Ovary (tissue), 9 donors: ENCODE data around the gene TMED6. TPM values are rescaled to one million over a fixed set of nuclear protein-coding genes. Genes with fewer than 3 reads are reported as not detected.
A peak's percentile ranks its signal among the peaks of the same experiment; 100 is the strongest.

ENCODE experiments used
- DNase-seq, 5 donors: peaks; one replicate each; pipeline ENCODE4 v3.0.0-alpha.2; 2019 to 2020
- H3K27ac ChIP-seq, 2 donors: fragments of 200-600 bp; one replicate each; pipeline versions ENCODE4 v1.5.1 to v1.8.0; 2019 to 2022
- H3K27me3 ChIP-seq: fragments of 200-600 bp; one replicate; pipeline ENCODE4 v1.8.0; 2022
- H3K36me3 ChIP-seq: fragments of 200-600 bp; sonication (generic); one replicate; pipeline ENCODE4 v1.5.1; 2019
- H3K4me1 ChIP-seq: one replicate; pipeline ENCODE4 v1.8.1; 2013; ENCODE audit warnings: mild to moderate bottlenecking, moderate library complexity; ENCODE audit not compliant: insufficient read depth
- H3K4me3 ChIP-seq: fragments of 200-600 bp; sonication (generic); one replicate; pipeline ENCODE4 v1.5.1; 2017
- H3K9me3 ChIP-seq, 2 donors: fragments of 200-600 bp in 1 of 2; sonication (generic) in 1 of 2; one replicate each; pipeline versions ENCODE4 v1.5.1 to v1.8.1; 2013 to 2019; ENCODE audit warnings: mild to moderate bottlenecking in 1 of 2, moderate library complexity in 1 of 2
- EP300 ChIP-seq: sonication (generic); formaldehyde crosslinking; IDR thresholded peaks from one replicate; pipeline ENCODE4 v1.6.1; 2017; ENCODE audit warnings: antibody characterized with exemption
- POLR2A ChIP-seq: fragments of 450-650 bp; IDR thresholded peaks from one replicate; pipeline ENCODE4 v1.6.1; 2017; ENCODE audit warnings: antibody characterized with exemption, mild to moderate bottlenecking, moderate library complexity
- WGBS, 3 donors: extraction: QIAGEN DNeasy Blood & Tissue Kit in 1 of 3; methylation state at CpG; one replicate each; pipeline versions ENCODE4 v1.1.5 to v1.1.7; 2013 to 2017; 5-methylcytosine and 5-hydroxymethylcytosine counted together
- intact Hi-C, 4 donors: fragments of 100-400 bp; cut with DNase I; formaldehyde crosslinking; loops; one replicate each; pipeline versions ENCODE4 v1.11.0 to v1.15.1; 2022 to 2023
- polyA plus RNA-seq, 2 donors: library from polyadenylated mRNA; stranded (reverse); fragments of 200-250 nt in 1 of 2; fragments of 350-450 nt in 1 of 2; fragmentation: Illumina TruSeq in 1 of 2; extraction: RNeasy Lipid Tissue Mini Kit (QIAGEN cat#74804) in 1 of 2; gene quantifications; one replicate each; pipeline ENCODE4 v1.2.3, GENCODE V29; 2013 to 2014
- total RNA-seq, 7 donors: library from RNA; depleted of rRNA in 2 of 7; stranded (reverse); fragments of >200 nt in 2 of 7; fragmentation: NEBNext Ultra II Directional in 3 of 7; extraction: Animal tissue kit (Norgen Biotek cat#: 25700) in 3 of 7; gene quantifications; one replicate each; pipeline versions ENCODE4 v1.1.0 to v1.2.4, GENCODE V29; 2016 to 2023
- TF ChIP-seq, protein P1 (sequence below), 3 donors: fragments of 450-650 bp in 2 of 3; fragments of 200-600 bp in 1 of 3; IDR thresholded peaks; one replicate each; pipeline versions ENCODE4 v1.5.1 to v1.8.0; 2016 to 2022; ENCODE audit warnings: antibody characterized with exemption in 3 of 3, mild to moderate bottlenecking in 1 of 3
- donor health status: DM: no; HTN: no; CAD: no; lungs with moderate emphysema.
- donor health status: DM: no; HTN: no; CAD: no.
- donor health status: Bipolar disorder and iron deficiency.
- donor health status: DM: yes; HTN: yes; CAD: no.
- donor health status: DM: no; HTN: no; CAD: no.
- donor health status: DM: yes; HTN: yes; CAD: no.

Gene TMED6
- total and polyA plus RNA-seq, 9 donors, result 0.51 to 4.9 (median 0.66) TPM; not detected in 3

DNA sequence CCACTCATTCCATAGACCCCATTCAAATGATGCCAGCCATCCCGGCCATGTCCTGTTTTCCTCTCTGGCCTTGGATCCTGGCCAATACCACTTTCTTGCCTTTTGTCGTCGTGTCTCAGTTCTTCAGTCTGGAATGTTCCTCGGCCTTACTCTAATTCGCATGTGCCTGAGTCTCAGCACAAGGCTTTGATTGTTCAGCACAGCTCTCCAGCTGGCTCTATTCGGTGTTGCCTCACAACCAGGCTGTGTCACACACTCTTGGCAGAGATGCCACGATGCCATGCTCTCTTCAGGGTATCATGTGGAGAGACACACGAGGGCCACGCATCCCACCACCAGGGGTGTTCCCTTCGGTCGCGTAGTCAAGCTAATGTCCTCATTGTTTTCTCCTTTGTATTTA, 42.3 kb downstream of the TMED6 start:
- no peaks in the 10 kb centered on the region for H3K36me3 ChIP-seq
- no peak overlapping the region for H3K4me3 ChIP-seq
- peak in 2 of 5 donors; percentile 25 to 45 for DNase-seq
- intact Hi-C loops, result no loop called here
- H3K4me1 ChIP-seq, result peaks cover 2% of the 10 kb centered on the region
- H3K27me3 ChIP-seq, result no peaks in the 10 kb centered on the region
- 84 to 90% (median 90%) methylated on average over 12 of the region's 12 CpGs for WGBS, 3 donors
- no peak for TF ChIP-seq POLR2A
- TF ChIP-seq EP300, result no peak
- TF ChIP-seq, protein P1, sequence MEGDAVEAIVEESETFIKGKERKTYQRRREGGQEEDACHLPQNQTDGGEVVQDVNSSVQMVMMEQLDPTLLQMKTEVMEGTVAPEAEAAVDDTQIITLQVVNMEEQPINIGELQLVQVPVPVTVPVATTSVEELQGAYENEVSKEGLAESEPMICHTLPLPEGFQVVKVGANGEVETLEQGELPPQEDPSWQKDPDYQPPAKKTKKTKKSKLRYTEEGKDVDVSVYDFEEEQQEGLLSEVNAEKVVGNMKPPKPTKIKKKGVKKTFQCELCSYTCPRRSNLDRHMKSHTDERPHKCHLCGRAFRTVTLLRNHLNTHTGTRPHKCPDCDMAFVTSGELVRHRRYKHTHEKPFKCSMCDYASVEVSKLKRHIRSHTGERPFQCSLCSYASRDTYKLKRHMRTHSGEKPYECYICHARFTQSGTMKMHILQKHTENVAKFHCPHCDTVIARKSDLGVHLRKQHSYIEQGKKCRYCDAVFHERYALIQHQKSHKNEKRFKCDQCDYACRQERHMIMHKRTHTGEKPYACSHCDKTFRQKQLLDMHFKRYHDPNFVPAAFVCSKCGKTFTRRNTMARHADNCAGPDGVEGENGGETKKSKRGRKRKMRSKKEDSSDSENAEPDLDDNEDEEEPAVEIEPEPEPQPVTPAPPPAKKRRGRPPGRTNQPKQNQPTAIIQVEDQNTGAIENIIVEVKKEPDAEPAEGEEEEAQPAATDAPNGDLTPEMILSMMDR (IDR thresholded peaks at IDR 0.05), result no peak
- no peaks in the 10 kb centered on the region for H3K9me3 ChIP-seq
- no peak overlapping the region for H3K27ac ChIP-seq

GRCh38 chr16:69307856-69308255, 43.7 kb downstream of the TMED6 start:
- intact Hi-C loops, result no loop called here
- Histone ChIP-seq H3K4me1 (peaks cover 2% of the 10 kb centered on the region), H3K4me3 (no peak overlapping the region), H3K27ac (no peak overlapping the region), H3K36me3 (no peaks in the 10 kb centered on the region), H3K27me3 (no peaks in the 10 kb centered on the region), H3K9me3 (no peaks in the 10 kb centered on the region)
- no peak for DNase-seq
- TF ChIP-seq EP300, result no peak
- TF ChIP-seq POLR2A, result no peak
- TF ChIP-seq, protein P1 (IDR thresholded peaks at IDR 0.05), result no peak
- WGBS, 3 donors, result 91 to 93% (median 92%) methylated on average over 2 of the region's 2 CpGs

- Histone ChIP-seq H3K4me3 (no peak overlapping the region), H3K27ac (no peak overlapping the region), H3K36me3 (no peaks in the 10 kb centered on the region), H3K4me1 (no peaks in the 10 kb centered on the region), H3K27me3 (no peaks in the 10 kb centered on the region), H3K9me3 (no peaks in the 10 kb centered on the region)
- TF ChIP-seq, protein P1 (IDR thresholded peaks at IDR 0.05), result no peak
- TF ChIP-seq POLR2A, result no peak
- no peak for TF ChIP-seq EP300
- intact Hi-C loops, result no loop called here
- 78 to 90% (median 79%) methylated on average over 1 of the region's 1 CpG for WGBS, 3 donors
- no peak for DNase-seq
These were observed 44.5 kb downstream of the TMED6 start for GRCh38 chr16:69307091-69307490.

GRCh38 chr16:69306031-69306430, 45.6 kb downstream of the TMED6 start:
- Histone ChIP-seq H3K9me3 (no peaks in the 10 kb centered on the region), H3K4me1 (no peaks in the 10 kb centered on the region), H3K27me3 (no peaks in the 10 kb centered on the region), H3K27ac (no peak overlapping the region), H3K36me3 (no peaks in the 10 kb centered on the region), H3K4me3 (no peak overlapping the region)
- TF ChIP-seq EP300, result no peak
- no peak for TF ChIP-seq POLR2A
- TF ChIP-seq, protein P1 (IDR thresholded peaks at IDR 0.05), result no peak
- intact Hi-C loops, result no loop called here
- WGBS, 3 donors, result 33 to 70% (median 57%) methylated on average over 1 of the region's 1 CpG
- DNase-seq, result no peak

- H3K27me3 ChIP-seq, result no peaks in the 10 kb centered on the region
- TF ChIP-seq, protein P1 (IDR thresholded peaks at IDR 0.05), result no peak
- TF ChIP-seq POLR2A (no peak), EP300 (no peak)
- WGBS, 3 donors, result 93 to 95% (median 95%) methylated on average over 4 of the region's 4 CpGs
- no peaks in the 10 kb centered on the region for H3K9me3 ChIP-seq
- DNase-seq, result no peak
- no peaks in the 10 kb centered on the region for H3K36me3 ChIP-seq
- H3K4me3 ChIP-seq, result no peak overlapping the region
- H3K4me1 ChIP-seq, result no peaks in the 10 kb centered on the region
- no peak overlapping the region for H3K27ac ChIP-seq
- intact Hi-C loops, result no loop called here
These were observed 49.3 kb downstream of the TMED6 start for GRCh38 chr16:69302301-69302700.
